Duodenal mucosa (tissue), 2 donors: ENCODE measurements around the gene DLG4.
"Not testable (repeated sequence)": the region's sequence is repeated elsewhere in the genome, so short reads cannot be mapped to it uniquely, and the experiment has no call there.

ENCODE experiments used
- H3K27ac ChIP-seq: one replicate; pipeline ENCODE4 v1.7.0; 2013; ENCODE audit warnings: low read depth, low read length
- H3K27me3 ChIP-seq, 2 donors: one replicate each; pipeline ENCODE4 v1.7.0; 2013; ENCODE audit warnings: low read length in 2 of 2, control low read depth in 1 of 2; ENCODE audit not compliant: insufficient read depth in 2 of 2, control insufficient read depth in 1 of 2
- H3K36me3 ChIP-seq, 2 donors: one replicate each; pipeline ENCODE4 v1.7.0; 2013; ENCODE audit warnings: low read length in 2 of 2, control low read depth in 1 of 2; ENCODE audit not compliant: insufficient read depth in 2 of 2, control insufficient read depth in 1 of 2
- H3K4me1 ChIP-seq, 2 donors: one replicate each; pipeline ENCODE4 v1.7.0; 2013; ENCODE audit warnings: low read length in 2 of 2, control low read depth in 1 of 2; ENCODE audit not compliant: insufficient read depth in 2 of 2, control insufficient read depth in 1 of 2
- H3K4me3 ChIP-seq, 2 donors: one replicate each; pipeline ENCODE4 v1.7.0; 2013; ENCODE audit warnings: low read length in 2 of 2, low read depth in 1 of 2
- H3K9ac ChIP-seq, 2 donors: one replicate each; pipeline ENCODE4 v1.7.0; 2013; ENCODE audit warnings: low read length in 2 of 2, low read depth in 1 of 2
- H3K9me3 ChIP-seq, 2 donors: one replicate each; pipeline ENCODE4 v1.7.0; 2013; ENCODE audit warnings: low read length in 2 of 2, control low read depth in 1 of 2; ENCODE audit not compliant: control insufficient read depth in 1 of 2

The DLG4 gene

DNA sequence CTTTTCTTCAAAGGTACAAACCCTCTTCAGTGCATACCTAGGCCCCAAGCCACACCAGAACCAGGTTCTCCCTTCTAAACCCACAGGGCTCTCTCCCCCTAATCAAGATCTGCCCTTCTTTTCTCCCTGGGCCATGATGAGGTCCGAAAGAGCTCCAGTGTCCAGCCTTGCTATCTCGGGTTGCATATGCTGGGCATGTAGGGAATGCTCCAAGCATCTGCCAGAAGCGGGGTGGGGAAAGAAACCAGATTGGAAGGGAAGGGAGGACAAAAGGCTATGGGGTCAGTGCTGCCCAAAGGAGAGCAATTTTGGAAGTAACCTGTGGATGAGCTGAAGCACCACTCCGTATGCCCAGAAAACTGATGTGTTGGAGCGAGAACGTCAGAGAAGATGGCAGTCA is 29.6 kb upstream of the DLG4 start:
- Histone ChIP-seq H3K36me3 (peaks cover 16 to 26% of the 10 kb centered on the region in 2 donors), H3K9ac (no peak overlapping the region), H3K4me3 (peak overlapping the region in 1 of 2 donors; percentile 6), H3K27me3 (no peaks in the 10 kb centered on the region), H3K9me3 (no peaks in the 10 kb centered on the region), H3K4me1 (peaks cover 24 to 36% of the 10 kb centered on the region in 2 donors), H3K27ac (no peak overlapping the region)

DNA sequence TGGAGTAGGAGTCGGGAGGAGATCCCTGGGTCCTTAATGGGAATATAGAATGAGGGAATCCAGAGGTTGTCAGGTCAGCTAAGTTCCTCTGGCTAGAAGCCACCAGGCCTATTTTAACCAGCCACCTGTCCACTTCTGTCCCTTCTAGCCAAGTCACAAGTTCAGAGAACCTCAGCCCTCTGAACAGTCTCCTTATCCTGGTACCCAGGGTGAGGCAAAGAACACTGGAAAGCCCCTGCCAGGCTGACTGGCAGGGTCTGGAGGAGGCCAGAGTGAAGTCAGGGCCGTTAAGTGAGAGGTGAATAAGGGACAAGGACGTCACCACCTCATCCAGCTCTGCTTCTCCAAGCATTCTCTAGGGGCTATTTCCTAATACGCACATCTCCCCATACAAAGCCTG is 29.2 kb upstream of the DLG4 start:
- H3K27me3 ChIP-seq: no peaks in the 10 kb centered on the region
- H3K9ac ChIP-seq: no peak overlapping the region
- H3K4me3 ChIP-seq: no peak overlapping the region
- no peak overlapping the region for H3K27ac ChIP-seq
- H3K36me3 ChIP-seq: peaks cover 16 to 28% of the 10 kb centered on the region in 2 donors
- H3K9me3 ChIP-seq: no peaks in the 10 kb centered on the region
- H3K4me1 ChIP-seq: peaks cover 24 to 33% of the 10 kb centered on the region in 2 donors

DNA sequence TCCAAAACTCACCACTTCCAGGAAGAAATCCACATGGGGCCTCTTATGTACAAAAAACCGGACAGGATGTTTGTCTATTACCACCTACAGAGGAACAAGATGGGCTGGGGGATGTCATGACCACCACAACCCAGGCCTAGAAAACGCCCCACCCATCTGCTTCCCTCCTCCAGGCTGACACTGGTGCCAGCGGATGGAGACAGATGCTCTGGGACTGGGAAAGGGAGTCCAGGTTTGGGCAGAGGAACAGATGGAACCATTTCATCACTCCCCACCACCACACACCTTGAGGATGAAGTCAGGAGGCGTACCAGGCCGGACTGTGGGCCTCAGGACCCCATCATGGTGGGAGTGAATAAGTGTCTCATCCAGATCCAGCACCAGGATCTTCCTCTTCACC is 27.1 kb upstream of the DLG4 start:
- Histone ChIP-seq H3K4me3 (no peak overlapping the region), H3K9me3 (no peaks in the 10 kb centered on the region), H3K4me1 (peaks cover 21 to 29% of the 10 kb centered on the region in 2 donors), H3K27me3 (no peaks in the 10 kb centered on the region), H3K27ac (no peak overlapping the region), H3K36me3 (peaks cover 16 to 31% of the 10 kb centered on the region in 2 donors), H3K9ac (no peak overlapping the region)

DNA sequence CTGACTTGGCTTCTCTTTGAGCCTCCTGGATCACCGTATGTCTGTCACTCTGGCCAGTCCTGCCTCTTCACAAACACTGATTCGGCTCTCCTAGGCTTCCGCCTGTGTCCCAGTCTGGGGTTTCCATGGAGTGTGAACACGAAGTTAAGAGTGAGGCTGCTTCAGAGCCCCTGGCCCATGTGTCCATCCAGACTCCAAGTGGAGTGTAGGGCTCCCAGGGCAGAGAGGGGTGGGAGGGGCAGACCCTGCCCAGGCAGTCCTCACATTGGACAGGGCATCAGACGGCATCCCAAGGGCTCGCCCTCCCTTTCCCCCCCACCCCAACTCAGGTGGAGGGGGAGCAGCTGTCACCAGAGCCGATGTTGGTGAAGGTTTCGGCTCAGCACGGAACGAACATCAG is 24.2 kb upstream of the DLG4 start:
- H3K9me3 ChIP-seq, H3K27me3 ChIP-seq, H3K4me3 ChIP-seq, H3K27ac ChIP-seq: not testable (repeated sequence)
- H3K36me3 ChIP-seq: peaks cover 24 to 42% of the 10 kb centered on the region in 2 donors
- H3K4me1 ChIP-seq: peaks cover 26 to 30% of the 10 kb centered on the region in 2 donors
- peak overlapping the region in 1 of 2 donors; percentile 99 for H3K9ac ChIP-seq

DNA sequence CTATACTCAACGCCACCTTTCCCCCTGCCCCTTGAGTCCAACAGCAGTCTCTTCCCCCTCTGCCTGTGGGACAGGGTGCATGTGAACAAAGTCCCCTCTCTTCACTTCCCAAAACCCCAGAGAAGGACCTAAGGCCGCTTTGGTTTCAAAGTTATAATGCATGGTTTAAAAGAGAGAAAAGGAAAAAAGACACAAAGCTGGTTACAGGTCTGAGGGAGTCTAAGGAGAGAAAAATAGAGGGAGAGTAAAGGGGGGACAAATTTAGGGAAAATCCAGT is 23.8 kb upstream of the DLG4 start:
- peaks cover 24 to 26% of the 10 kb centered on the region in 2 donors for H3K4me1 ChIP-seq

DNA sequence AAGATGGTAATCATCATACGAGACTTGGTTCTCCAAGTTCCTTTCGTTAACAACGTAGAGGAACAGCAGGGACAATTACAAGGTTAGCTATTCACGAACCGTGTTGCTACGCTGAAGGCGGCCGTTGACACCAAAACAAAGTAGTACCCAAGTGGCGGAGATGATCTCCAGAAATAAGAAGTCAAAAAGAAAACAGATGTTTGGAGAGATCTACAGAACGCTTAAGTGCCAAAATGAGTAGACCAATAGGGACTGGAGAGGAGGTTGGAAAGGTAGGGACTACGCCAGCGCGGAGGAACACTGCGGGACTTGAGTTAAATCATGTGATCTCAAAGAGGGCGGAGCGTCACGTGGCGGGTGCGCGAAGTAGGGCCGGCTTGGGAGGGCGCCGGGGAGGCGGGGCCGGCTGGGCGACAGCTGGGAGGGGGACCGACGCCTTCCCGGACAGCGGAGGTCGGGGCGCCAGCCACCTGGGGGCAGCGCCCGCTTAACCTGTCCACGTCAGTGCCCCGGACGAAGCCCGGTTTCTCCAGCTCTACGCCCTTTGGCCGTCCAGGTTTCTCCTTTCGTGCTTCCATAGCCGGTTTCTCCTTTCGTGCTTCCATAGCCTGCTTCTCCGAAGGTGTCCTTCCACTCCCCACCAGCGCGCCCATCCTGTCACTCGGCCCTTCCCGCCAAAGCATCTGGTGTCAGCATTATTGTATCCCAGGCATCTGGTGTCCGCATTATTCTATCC is 23.2 kb upstream of the DLG4 start:
- Histone ChIP-seq H3K9me3 (no peaks in the 10 kb centered on the region), H3K27ac (peak overlapping the region; percentile 99), H3K9ac (peak overlapping the region; percentile 76 to 99), H3K4me1 (peaks cover 24 to 26% of the 10 kb centered on the region in 2 donors), H3K27me3 (no peaks in the 10 kb centered on the region), H3K36me3 (peaks cover 24 to 42% of the 10 kb centered on the region in 2 donors), H3K4me3 (peak overlapping the region; percentile 94 to 97)

More for the DNA sequence above, 23.8 kb upstream of the DLG4 start:
- Histone ChIP-seq H3K9me3 (no peaks in the 10 kb centered on the region), H3K4me3 (peak overlapping the region; percentile 94 to 97), H3K27ac (peak overlapping the region; percentile 99), H3K36me3 (peaks cover 24 to 42% of the 10 kb centered on the region in 2 donors), H3K9ac (peak overlapping the region; percentile 76 to 99), H3K27me3 (no peaks in the 10 kb centered on the region)

DNA sequence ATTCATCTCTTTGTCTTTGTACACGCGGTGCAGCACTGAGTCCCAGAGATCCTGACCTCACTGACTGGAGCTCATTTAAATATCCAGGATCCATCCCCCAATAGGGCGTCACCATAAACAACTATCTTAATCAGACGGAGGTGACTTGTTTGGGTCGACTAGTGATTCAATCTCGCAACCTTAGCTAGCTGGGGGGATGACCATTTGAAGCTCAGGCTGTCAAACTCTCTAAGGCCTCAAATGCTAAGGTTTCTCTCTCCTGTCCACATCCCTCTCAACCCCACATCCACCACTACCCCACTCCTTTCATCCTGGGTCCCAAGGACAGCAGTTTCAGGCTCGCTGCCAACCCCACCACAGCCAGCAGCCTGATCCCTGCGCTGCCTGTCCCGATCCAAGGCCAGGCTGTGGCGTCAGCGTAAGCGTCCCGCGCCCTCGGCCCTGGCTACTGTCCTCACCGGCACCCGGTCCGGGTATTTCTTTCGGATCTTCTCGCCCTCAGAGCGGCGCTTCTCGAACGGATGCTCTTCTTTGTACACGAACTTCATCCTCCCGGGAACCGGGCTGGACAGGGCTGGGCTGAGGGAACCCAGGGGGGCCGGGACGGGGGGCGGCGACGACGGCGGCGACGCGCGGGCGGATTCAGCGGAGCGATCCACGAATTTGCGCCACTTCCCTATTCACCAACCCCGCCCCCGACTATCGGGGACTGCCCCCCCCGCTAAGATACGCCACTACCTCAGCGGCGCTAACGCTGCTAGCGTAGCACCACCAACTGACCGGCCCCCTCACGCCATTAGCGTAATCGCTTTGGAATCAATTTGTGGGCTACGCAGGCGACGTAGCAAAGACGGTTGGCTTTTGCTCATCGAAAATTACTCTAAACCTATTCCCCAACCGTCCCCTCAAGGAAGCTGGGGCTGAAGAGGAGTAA is 22.4 kb upstream of the DLG4 start, which contains the start of gene GABARAP:
TSS of gene GABARAP (minus strand) at position 667 of the 934 bp plus-strand sequence. CDS start at position 548, 119 bp downstream.
- H3K27ac ChIP-seq: peak within 1 kb of the TSS; percentile 99
- H3K9ac ChIP-seq: peak within 1 kb of the TSS; percentile 98 to 99
- no peaks in the 10 kb centered on the region for H3K9me3 ChIP-seq
- H3K4me3 ChIP-seq: peak within 1 kb of the TSS; percentile 94 to 97
- peaks cover 30 to 31% of the 10 kb centered on the region in 2 donors for H3K4me1 ChIP-seq
- H3K27me3 ChIP-seq: no peaks in the 10 kb centered on the region
- peaks cover 26 to 39% of the 10 kb centered on the region in 2 donors for H3K36me3 ChIP-seq

DNA sequence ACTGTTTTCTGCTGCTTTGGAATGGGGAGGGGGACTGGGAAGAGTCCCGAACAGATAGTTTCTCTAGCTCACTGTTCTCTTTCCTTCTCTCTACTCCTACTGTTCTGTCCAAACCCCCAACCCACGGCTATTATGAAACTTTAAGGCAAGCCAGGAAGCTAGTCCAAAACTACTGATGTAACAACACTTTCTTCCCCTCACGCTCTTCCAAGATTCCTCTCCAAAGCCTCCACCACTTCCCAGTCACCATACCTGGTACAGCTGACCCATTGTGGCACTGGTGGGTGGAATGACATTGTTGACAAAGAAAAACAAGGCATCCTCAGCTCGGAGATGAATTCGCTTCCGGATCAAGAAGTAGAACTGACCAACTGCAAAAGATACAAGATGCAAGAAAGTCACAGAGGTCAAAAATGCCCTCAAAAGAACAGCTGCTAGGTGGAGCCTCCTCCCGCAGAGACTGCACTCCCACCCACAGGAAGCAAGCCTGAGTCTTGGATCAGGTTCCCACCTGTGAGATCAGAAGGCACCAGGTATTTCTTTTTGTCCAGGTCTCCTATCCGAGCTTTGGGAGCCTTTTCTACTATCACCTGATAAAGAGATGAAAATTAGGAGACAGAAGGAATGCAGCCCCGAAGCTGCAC is 21.6 kb upstream of the DLG4 start:
- Histone ChIP-seq H3K4me3 (peak overlapping the region; percentile 94 to 97), H3K9me3 (no peaks in the 10 kb centered on the region), H3K27me3 (no peaks in the 10 kb centered on the region), H3K4me1 (peaks cover 33 to 36% of the 10 kb centered on the region in 2 donors), H3K36me3 (peaks cover 27 to 37% of the 10 kb centered on the region in 2 donors), H3K9ac (peak overlapping the region; percentile 98 to 99), H3K27ac (peak overlapping the region; percentile 99)

DNA sequence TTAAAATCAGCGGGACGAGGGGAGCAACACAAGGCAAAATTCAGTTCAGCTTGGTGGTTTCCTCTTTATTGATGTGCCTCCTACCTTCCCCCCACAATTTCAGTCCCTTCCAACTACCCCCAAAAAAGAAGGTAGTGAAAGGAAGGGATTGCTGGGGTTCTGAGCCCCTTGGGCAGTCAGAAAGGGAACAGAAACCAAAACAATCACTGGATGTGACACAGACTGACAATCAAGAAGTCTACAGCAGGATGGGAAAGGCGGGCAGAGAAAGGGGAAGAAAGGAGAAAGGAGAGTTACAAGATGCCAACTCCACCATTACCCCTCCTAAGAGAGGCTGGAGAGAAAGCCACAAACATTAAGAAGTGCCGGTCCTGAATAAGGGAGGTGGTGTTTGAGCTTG is 20.7 kb upstream of the DLG4 start:
- Histone ChIP-seq H3K27me3 (no peaks in the 10 kb centered on the region), H3K9me3 (no peaks in the 10 kb centered on the region), H3K9ac (peak overlapping the region; percentile 12 to 99), H3K4me1 (peaks cover 39 to 45% of the 10 kb centered on the region in 2 donors), H3K4me3 (peak overlapping the region; percentile 64 to 94), H3K27ac (no peak overlapping the region), H3K36me3 (peaks cover 22 to 39% of the 10 kb centered on the region in 2 donors)
